Colon (tissue), 2 donors: ENCODE results near the gene C9.
"Not testable (repeated sequence)": the region's sequence is repeated elsewhere in the genome, so short reads cannot be mapped to it uniquely, and the experiment has no call there.

Experiments used
- FAIRE-seq: peaks from 2 replicates; lab custom pipeline; 2012; peaks lifted over from hg19 to GRCh38; lab: Jason Lieb, UNC
- donor health status: control.
- donor health status: control.

C9 gene

DNA sequence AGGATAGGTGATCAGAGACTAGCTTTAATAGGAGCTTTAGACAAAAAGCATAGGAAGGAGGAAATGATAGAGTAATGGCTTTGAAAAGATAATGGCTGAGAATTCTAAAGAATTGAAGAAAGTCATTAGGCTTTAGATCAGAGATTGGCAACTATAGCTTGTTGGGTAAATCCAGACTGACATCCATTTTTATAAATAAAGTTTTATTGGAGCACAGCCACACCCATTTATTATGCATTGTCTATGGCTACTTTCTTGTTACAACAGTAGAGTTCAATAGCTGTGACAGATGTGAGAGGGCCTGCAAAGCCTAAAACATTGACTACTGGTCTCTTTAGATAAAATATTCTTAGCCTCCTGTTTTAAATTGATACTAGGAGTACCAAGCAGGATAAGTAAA is 104.2 kb downstream of the C9 start:
- no peak for FAIRE-seq

DNA sequence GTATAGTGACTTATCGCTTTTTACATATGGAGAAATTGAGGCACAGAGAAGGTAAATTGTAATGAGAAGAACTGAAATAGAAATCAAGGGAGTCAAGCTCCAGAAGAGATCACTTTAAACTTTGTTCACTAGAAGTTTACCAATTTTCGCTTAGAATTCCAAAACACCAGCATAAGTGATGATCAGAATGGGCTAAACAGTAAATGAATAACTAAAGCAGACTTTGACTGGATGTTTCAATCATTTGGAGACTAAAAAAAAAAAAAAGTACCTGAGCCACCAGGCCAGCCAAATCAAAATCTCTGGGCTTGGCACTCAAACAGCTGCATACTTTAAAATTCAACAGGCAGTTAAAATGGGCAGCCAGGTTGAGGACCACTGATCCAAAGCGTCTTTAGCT is 106.7 kb downstream of the C9 start:
- no peak for FAIRE-seq

DNA sequence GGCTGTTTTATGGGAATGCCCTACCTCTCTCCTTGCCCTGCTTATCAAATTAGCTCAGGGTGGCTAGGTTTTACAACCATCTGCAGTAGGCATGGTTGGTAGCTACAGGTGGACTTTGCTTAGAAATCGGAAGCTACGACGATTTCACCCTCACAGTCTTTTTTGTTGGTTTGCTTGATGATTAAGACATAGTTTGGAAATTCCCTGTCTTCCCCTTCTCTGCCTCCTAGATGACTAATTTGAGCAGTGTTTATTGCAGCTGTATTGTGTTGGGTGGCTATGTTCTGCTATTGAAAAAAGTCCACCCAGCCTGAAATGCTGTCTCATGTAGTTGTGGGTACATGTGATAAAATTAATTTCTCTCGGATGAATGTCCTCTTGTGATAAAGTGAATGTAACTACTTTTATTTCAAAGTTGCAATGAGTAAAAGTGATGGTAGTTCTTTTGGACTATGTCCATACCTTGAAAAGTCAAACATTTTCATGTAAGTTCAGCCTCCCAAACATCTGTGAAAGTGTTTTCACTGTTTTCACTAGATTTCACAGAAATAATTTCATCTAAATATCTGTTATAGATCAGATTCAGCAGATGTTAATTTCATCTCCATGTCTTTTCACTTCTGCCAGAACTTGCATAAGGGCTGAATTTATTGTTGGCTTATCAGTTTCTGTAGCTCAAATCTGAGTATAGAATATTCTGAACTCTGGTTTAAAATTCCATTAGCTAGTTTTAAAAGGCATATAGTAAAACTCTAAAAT is 107.6 kb downstream of the C9 start:
- FAIRE-seq: no peak

DNA sequence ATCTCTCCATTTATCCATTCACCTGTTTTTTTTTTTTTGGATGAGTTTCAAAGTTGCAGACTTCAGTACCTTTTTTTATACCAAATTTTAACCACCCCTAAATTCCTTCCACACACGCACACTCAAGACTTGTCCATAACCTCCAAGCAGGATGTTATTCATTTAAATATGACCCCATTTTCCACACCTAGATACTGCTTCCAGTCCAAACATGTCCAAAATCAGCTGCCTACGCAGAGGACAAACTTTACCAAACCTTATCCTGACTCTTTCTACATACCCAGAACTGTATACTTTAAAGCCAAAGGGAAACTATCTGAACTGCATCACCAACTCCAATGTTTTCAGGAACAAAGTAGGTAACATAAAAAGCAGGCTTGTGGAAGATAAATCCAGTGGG is 108.9 kb downstream of the C9 start:
- no peak for FAIRE-seq

DNA sequence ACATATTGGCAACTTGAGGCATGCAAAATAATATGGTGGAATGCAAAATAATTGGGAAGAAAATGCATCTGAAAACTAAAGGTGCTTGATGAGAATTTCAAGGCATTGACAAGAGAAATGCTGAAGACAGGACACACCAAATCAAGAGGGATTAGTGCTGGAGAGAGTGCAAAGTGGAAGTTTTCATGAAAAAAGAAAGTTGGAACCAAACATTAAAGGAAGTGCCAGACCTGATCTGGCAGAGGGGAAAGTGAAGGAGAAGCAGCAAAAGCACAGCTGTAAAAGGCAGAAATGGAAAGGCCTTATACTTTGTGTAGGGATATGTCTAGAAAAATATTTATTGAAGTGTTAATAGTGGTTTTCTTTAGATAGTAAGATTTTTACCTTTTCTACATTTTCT is 109.6 kb downstream of the C9 start:
- FAIRE-seq: no peak

DNA sequence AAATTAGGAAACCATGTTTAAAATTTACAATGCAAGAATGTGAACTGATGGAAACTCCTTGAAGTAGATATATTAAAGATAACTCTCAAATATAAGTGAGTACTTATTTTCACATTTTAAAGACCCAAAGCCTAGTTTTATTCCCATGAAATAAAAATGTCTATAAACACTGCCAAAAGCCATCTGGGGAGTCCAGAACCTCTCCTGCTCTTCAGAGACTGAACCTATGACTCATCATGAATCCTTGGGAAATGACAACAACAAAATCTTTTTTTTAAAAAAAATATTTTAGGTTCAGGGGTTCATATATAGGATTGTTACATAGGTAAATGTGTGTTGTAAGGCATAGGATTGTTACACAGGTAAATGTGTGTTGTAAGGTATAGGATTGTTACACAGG is 111.1 kb downstream of the C9 start:
- peak; percentile 75 for FAIRE-seq

DNA sequence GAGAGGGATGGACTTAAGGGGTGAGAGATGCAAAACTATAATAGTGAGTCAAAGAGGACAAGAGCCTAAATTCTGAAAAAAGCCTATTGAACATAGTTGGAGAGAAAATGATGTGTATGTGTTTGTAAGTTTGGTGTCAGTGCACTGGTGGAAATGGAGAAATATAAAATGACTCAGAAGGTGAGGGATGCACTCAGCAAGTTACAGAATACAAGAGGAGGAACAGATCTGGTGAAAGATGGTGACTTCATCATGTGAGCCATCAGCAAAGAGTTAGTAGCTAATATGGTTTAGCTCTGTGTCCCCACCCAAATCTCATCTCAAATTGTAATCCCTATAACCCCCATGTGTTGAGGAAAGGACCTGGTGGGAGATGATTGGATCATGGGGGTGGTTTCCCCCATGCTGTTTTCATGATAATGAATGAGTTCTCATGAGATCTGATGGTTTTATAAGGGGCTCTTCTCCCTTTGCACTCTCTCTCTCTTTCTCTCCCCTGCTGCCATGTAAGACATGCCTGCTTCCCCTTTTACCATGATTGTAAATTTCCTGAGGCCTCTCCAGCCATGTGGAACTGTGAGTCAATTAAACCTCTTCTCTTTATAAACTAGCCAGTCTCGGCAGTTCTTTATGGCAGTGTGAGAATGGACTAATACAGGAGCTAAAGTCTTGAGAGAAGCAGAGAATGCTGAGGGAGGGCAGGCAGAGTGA is 114.6 kb downstream of the C9 start:
- no peak for FAIRE-seq

DNA sequence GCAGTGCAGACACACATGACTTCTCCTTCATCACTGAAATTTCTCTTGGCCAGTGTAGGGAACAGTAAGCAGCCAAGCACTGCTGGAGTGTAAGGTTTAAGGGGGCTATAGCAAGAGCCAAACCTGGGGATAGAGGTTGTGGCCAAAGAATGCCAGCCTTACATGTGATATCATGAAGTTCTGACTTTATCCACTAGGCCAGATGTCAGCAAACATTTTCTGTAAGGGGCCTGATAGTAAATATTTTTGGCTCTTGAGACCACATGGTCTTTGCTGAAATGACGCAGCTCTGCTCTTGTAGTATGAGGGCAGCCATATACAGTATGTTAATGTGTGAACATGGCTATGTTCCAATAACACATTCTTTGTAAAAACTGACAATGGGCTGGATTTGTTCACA is 115.2 kb downstream of the C9 start:
- FAIRE-seq: no peak

DNA sequence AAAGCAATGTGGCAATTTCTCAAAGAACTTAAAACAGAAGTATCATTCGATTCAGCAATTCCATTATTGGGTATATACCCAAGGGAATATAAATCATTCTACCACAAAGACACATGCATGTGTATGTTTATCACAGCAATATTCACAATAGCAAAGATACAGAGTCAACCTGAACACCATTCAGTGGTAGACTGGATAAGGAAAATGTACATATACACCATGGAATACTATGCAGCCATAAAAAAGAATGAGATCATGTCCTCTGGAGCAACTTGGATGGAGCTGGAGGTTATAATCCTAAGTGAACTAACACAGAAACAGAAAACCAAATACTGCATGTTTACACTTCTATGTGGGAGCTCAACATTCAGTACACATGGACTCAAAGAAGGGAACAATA is 123.5 kb downstream of the C9 start:
- FAIRE-seq: no peak

DNA sequence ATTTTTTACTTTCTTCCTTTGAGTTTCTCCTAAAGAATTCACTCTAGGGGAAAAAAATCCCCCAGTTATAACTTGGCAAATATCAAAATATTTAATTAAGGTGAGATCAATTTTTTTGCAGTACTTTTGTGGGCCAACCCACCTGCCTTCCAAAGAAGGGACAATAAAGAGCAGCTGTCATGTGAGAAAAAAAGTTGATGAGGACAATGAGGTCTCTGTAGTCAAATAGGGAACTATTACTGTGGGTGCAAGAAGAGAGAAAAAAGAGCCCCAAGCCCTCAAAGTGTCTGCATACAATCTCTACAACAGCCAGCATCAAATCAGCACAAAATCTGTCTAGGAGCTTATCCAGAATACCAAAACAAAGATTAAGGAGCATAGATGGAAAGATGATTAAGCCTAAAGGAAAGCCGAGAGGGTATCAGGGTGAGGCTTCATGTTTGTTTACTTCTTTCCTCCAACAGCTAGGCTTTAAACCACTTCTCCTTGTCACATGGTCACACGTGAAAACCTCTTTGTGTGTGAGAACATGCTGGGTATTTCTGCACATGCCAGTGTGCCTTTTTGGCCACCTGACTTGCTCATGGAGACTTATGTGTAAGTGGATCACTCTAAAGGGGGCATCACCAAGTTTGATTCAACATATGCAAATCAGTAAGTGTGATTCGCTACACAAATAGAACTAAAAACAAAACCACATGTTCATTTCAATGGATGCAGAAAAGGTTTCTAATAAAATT is 125.8 kb downstream of the C9 start:
- no peak for FAIRE-seq

DNA sequence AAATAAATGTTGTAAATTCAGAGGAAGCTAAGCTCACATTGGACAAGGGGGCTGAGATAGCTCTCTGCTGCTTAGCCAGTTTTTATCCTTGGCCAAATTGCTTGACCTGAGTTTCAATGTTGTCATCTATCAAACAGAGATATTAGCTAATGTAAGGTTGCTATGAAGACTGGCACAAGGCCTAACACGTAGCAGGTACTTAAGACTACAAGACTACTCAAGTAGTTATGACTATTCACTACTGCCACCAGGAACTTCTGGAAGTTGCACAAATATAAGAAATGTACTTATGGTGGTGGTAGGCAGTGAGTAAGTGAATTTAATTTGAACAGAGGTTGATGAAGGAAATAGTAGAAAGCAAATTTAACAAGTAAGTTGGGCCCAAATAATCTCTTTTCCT is 127.6 kb downstream of the C9 start:
- no peak for FAIRE-seq

DNA sequence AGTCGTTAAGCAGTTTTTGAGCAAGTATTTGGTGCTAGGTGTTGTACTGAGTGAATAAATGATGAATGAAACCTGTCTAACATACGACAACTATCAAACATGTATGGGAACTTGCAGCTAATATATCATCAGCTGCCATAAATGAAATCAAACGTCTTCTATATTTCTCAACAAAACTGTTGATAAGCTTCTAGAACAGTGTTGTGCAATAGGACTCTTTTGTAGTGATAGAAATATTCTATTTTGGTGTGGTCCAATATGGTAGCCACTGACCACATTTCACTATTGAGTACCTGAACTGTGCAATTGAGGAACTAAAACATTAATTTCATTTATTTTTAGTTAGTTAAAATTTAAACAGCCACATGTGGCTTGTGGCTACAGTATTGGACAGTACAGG is 128.6 kb downstream of the C9 start:
- FAIRE-seq: no peak

DNA sequence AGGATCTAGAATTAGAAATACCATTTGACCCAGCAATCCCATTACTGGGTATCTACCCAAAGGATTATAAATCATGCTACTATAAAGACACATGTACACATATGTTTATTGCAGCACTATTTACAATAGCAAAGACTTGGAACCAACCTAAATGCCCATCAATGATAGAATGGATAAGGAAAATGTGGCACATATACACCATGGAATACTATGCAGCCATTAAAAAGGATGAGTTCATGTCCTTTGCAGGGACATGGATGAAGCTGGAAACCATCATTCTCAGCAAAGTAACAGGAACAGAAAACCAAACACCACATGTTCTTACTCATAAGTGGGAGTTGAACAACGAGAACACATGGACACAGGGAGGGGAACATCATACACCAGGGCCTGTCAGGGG is 129.8 kb downstream of the C9 start:
- not testable (repeated sequence) for FAIRE-seq
